Measurements from ENCODE around the gene BID. TPM values are rescaled to one million over a fixed set of nuclear protein-coding genes. Genes with fewer than 3 reads are reported as not detected.

The BID gene
- total RNA-seq, 1 donor from 2014 or later: 35.1 TPM

- H3K4me3 ChIP-seq (ENCODE audit: insufficient read depth, low read depth, low read length): no peak overlapping the region
- FAIRE-seq (no peak), DNase-seq (ENCODE audit: low read depth) (no peak)
- no peak overlapping the region for H3K4me2 ChIP-seq (ENCODE audit: low read length)
- H3K9me3 Mint-ChIP-seq (ENCODE audit: unreplicated experiment): no peaks in the 10 kb centered on the region
- H3K79me2 ChIP-seq (ENCODE audit: insufficient read depth, low read length): no peaks in the 10 kb centered on the region
- no peaks in the 10 kb centered on the region for H3K27me3 ChIP-seq (ENCODE audit: insufficient read depth, low read length)
- TF ChIP-seq EZH2 (IDR thresholded peaks at IDR 0.05; ENCODE audit: insufficient read depth, low read length) (no peak), CTCF (IDR thresholded peaks at IDR 0.05; ENCODE audit: insufficient read depth, low read depth, low read length) (no peak)
- no peak overlapping the region for H3K27ac Mint-ChIP-seq (ENCODE audit: unreplicated experiment)
- peaks cover 26% of the 10 kb centered on the region for H3K36me3 Mint-ChIP-seq (ENCODE audit: low read depth, unreplicated experiment)
- H3K4me1 Mint-ChIP-seq (ENCODE audit: low read depth, unreplicated experiment): no peaks in the 10 kb centered on the region
- H3K27ac ChIP-seq (ENCODE audit: low read depth, low read length): no peak overlapping the region
- no peaks in the 10 kb centered on the region for H3K36me3 ChIP-seq (ENCODE audit: insufficient read depth, low read length)
- H3K9me3 ChIP-seq (ENCODE audit: insufficient read depth, low read depth, low read length): no peaks in the 10 kb centered on the region
- H3K4me3 Mint-ChIP-seq (ENCODE audit: unreplicated experiment): no peak overlapping the region
- H2AFZ ChIP-seq (ENCODE audit: low read depth, low read length): no peak overlapping the region
- H4K20me1 ChIP-seq (ENCODE audit: insufficient read depth, low read length): no peaks in the 10 kb centered on the region
- H3K27me3 Mint-ChIP-seq (ENCODE audit: low read depth, unreplicated experiment): no peaks in the 10 kb centered on the region
- H3K9ac ChIP-seq (ENCODE audit: low read length): no peak overlapping the region
- H3K4me1 ChIP-seq (ENCODE audit: insufficient read depth, low read length): no peaks in the 10 kb centered on the region
Observed at GRCh38 chr22:17818180-17818579, 43.9 kb upstream of the BID start.

GRCh38 chr22:17817511-17818065 is 43.3 kb upstream of the BID start:
- Histone ChIP-seq H3K79me2 (ENCODE audit: insufficient read depth, low read length) (no peaks in the 10 kb centered on the region), H3K27ac (ENCODE audit: low read depth, low read length) (no peak overlapping the region), H3K4me1 (ENCODE audit: insufficient read depth, low read length) (no peaks in the 10 kb centered on the region), H3K27me3 (ENCODE audit: insufficient read depth, low read length) (no peaks in the 10 kb centered on the region), H3K36me3 (ENCODE audit: insufficient read depth, low read length) (no peaks in the 10 kb centered on the region), H3K4me3 (ENCODE audit: insufficient read depth, low read depth, low read length) (no peak overlapping the region), H4K20me1 (ENCODE audit: insufficient read depth, low read length) (no peaks in the 10 kb centered on the region), H2AFZ (ENCODE audit: low read depth, low read length) (no peak overlapping the region), H3K9me3 (ENCODE audit: insufficient read depth, low read depth, low read length) (no peaks in the 10 kb centered on the region), H3K4me2 (ENCODE audit: low read length) (no peak overlapping the region), H3K9ac (ENCODE audit: low read length) (no peak overlapping the region)
- no peak overlapping the region for H3K4me3 Mint-ChIP-seq (ENCODE audit: unreplicated experiment)
- FAIRE-seq: no peak
- no peak overlapping the region for H3K27ac Mint-ChIP-seq (ENCODE audit: unreplicated experiment)
- peaks cover 26% of the 10 kb centered on the region for H3K36me3 Mint-ChIP-seq (ENCODE audit: low read depth, unreplicated experiment)
- no peaks in the 10 kb centered on the region for H3K4me1 Mint-ChIP-seq (ENCODE audit: low read depth, unreplicated experiment)
- no peaks in the 10 kb centered on the region for H3K27me3 Mint-ChIP-seq (ENCODE audit: low read depth, unreplicated experiment)
- no peaks in the 10 kb centered on the region for H3K9me3 Mint-ChIP-seq (ENCODE audit: unreplicated experiment)
- TF ChIP-seq EZH2 (IDR thresholded peaks at IDR 0.05; ENCODE audit: insufficient read depth, low read length): no peak
- DNase-seq (ENCODE audit: low read depth): no peak

- FAIRE-seq (no peak), DNase-seq (ENCODE audit: low read depth) (no peak)
- H3K36me3 ChIP-seq (ENCODE audit: insufficient read depth, low read length): no peaks in the 10 kb centered on the region
- no peaks in the 10 kb centered on the region for H4K20me1 ChIP-seq (ENCODE audit: insufficient read depth, low read length)
- no peak overlapping the region for H3K4me3 ChIP-seq (ENCODE audit: insufficient read depth, low read depth, low read length)
- Mint-ChIP-seq H3K27ac (ENCODE audit: unreplicated experiment) (no peak overlapping the region), H3K4me3 (ENCODE audit: unreplicated experiment) (no peak overlapping the region), H3K27me3 (ENCODE audit: low read depth, unreplicated experiment) (no peaks in the 10 kb centered on the region), H3K4me1 (ENCODE audit: low read depth, unreplicated experiment) (no peaks in the 10 kb centered on the region), H3K36me3 (ENCODE audit: low read depth, unreplicated experiment) (peaks cover 28% of the 10 kb centered on the region), H3K9me3 (ENCODE audit: unreplicated experiment) (no peaks in the 10 kb centered on the region)
- H3K9me3 ChIP-seq (ENCODE audit: insufficient read depth, low read depth, low read length): no peaks in the 10 kb centered on the region
- H3K4me1 ChIP-seq (ENCODE audit: insufficient read depth, low read length): no peaks in the 10 kb centered on the region
- H3K27ac ChIP-seq (ENCODE audit: low read depth, low read length): no peak overlapping the region
- H3K79me2 ChIP-seq (ENCODE audit: insufficient read depth, low read length): no peaks in the 10 kb centered on the region
- H2AFZ ChIP-seq (ENCODE audit: low read depth, low read length): no peak overlapping the region
- no peaks in the 10 kb centered on the region for H3K27me3 ChIP-seq (ENCODE audit: insufficient read depth, low read length)
- H3K9ac ChIP-seq (ENCODE audit: low read length): no peak overlapping the region
- no peak for TF ChIP-seq EZH2 (IDR thresholded peaks at IDR 0.05; ENCODE audit: insufficient read depth, low read length)
- TF ChIP-seq CTCF (IDR thresholded peaks at IDR 0.05; ENCODE audit: insufficient read depth, low read depth, low read length): no peak
- H3K4me2 ChIP-seq (ENCODE audit: low read length): no peak overlapping the region
Observed at GRCh38 chr22:17817079-17817478, 42.8 kb upstream of the BID start.
